GM12801 (cell line): ENCODE measurements around the gene NEK6.

ENCODE experiments used
- TF ChIP-seq, protein P1 (sequence below): IDR thresholded peaks from one replicate; pipeline ENCODE4 v1.5.1; 2011; ENCODE audit warnings: control low read depth; ENCODE audit not compliant: insufficient read length; ENCODE audit errors: extremely low read depth

Gene NEK6

GRCh38 chr9:124315882-124316281 is 58.1 kb downstream of the NEK6 start:
- TF ChIP-seq, protein P1, sequence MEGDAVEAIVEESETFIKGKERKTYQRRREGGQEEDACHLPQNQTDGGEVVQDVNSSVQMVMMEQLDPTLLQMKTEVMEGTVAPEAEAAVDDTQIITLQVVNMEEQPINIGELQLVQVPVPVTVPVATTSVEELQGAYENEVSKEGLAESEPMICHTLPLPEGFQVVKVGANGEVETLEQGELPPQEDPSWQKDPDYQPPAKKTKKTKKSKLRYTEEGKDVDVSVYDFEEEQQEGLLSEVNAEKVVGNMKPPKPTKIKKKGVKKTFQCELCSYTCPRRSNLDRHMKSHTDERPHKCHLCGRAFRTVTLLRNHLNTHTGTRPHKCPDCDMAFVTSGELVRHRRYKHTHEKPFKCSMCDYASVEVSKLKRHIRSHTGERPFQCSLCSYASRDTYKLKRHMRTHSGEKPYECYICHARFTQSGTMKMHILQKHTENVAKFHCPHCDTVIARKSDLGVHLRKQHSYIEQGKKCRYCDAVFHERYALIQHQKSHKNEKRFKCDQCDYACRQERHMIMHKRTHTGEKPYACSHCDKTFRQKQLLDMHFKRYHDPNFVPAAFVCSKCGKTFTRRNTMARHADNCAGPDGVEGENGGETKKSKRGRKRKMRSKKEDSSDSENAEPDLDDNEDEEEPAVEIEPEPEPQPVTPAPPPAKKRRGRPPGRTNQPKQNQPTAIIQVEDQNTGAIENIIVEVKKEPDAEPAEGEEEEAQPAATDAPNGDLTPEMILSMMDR = no peak

DNA sequence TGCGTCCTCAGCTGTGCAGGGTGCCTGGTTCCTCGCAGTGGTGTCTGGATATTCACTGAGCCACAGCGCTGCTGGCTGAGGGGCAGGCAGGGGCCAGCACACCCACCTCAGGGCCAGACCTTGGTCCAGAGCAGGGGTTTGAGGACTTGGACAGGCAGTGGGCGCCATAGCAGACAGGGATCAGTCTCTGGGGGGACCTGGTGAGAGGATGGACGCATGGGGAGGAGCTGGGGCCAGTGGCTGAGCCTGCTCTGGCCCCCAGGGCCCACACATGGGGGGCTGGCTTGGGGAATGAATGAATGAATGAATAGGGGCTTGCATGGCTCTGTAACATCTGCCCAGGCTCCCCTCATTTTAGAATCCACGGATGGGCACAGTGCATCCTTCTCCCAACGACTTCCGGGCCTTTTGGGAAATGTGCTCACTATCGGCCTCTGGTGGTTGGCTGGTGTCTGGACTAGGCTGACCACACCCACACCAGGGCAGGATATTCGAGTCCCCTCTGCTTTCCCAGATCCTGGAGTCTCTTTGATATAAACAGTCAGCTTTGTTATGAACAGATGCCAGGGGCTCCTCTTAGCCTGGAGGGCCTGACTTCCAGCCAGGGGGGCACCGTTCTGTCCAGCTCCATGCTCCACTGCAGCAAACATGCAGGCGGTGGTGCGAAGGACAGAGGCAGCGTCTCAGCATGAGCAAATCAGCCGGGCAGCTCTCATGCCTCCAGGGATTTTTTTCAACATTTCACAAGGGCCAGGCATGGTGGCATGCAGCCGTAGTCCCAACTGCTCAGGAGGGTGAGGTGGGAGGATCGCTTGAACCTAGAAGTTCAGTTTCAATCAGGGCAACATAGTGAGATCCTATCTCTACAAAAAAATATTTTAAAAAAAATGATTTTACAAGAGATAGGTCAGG is 62.6 kb downstream of the NEK6 start:
- TF ChIP-seq, protein P1 = no peak

DNA sequence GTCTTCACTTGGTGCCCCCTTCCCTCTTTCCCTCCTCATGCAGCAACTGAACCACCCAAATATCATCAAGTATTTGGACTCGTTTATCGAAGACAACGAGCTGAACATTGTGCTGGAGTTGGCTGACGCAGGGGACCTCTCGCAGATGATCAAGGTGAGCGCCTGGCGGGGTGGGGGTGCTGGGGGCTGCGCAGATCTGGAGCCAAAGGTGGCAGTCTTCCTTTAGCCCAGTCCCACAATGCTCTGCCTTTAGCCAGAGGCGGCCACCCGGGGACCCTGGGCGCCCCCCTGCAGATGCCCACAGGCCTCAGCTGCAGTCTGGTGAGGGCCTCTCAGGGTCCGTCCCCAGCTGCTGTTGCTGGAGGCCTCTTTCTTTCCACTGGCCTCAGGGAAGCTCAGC is 63.7 kb downstream of the NEK6 start:
- TF ChIP-seq, protein P1 = no peak

GRCh38 chr9:124321935-124322334 is 64.2 kb downstream of the NEK6 start:
- TF ChIP-seq, protein P1 = no peak

DNA sequence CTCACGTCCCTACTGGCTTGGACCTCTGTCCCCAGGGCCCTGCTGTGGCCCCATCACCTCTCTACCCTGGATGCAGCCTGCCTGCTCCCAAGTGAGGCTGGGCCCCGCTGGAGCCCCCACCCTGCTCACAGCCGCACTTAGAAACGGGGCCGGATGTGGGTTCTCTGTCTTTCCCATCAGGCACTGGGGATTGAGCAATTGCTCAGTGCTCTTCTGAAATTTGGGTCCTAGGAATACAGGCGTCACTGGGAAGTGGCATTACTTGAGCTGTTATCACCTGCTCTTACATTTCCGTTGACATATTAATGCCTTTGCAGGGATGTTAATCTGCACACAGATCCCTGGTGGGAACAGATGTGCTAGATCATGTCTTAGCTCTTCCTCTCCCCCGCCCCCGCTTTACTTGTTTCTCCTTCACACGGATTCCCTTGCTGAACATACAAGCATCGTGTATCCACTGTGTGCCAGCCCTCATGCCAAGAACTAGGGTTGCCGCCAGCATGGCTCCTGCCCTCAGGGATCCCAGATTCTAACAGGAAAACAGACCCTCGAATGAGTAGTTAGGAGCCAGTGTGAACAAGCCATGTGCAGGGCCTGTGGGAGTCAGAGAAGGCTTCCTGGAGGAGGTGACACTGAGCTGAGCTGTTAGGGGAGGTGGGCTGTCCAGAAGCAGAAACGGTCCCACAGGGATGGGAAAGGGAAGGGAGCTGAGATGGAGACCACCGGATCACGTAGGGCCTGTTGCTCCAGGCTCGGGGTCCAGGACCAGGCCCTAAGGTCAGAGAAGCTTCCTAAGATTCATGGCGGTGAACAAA is 65.1 kb downstream of the NEK6 start:
- TF ChIP-seq, protein P1 = no peak

GRCh38 chr9:124323904-124324303 is 66.2 kb downstream of the NEK6 start:
- TF ChIP-seq, protein P1 = no peak

DNA sequence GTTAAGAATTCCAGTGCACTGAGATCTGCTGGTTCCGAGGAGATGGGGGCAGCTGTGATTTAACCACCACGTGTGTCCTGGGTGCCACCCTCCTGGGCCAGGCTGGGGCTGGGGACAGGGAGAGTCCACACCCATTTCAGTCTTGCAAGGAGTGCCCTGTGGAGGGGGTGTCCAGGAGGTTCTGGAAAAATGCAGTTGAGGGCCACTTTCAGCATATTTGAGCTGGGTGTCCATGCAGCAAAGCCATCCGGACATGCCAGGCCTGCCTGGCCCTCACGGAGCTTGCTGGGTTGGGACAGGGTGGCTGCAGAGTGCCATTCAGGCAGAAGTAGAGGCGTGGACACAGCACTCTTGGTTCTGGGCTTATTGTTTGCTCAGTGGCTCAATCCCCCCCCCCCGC is 68.1 kb downstream of the NEK6 start:
- TF ChIP-seq, protein P1 = no peak
